CD4-positive, alpha-beta T cell treated with Interleukin-4 for 4 hours (primary cell): ENCODE data around the gene NUP93.

Experiments
- DNase-seq: peaks from one replicate; pipeline ENCODE4 v3.0.0-alpha.2; 2020

NUP93 gene

GRCh38 chr16:56824331-56824730 lies 94.4 kb downstream of the NUP93 start:
- DNase-seq, result no peak

GRCh38 chr16:56824804-56825203 lies 94.9 kb downstream of the NUP93 start:
- no peak for DNase-seq

GRCh38 chr16:56825826-56826225 lies 95.9 kb downstream of the NUP93 start:
- no peak for DNase-seq

GRCh38 chr16:56828647-56829046 lies 98.7 kb downstream of the NUP93 start:
- DNase-seq, result no peak

- DNase-seq, result no peak
Measured at GRCh38 chr16:56830669-56831068, 100.7 kb downstream of the NUP93 start.

- no peak for DNase-seq
Measured at GRCh38 chr16:56832768-56833167, 102.8 kb downstream of the NUP93 start.

GRCh38 chr16:56833243-56833970 lies 103.5 kb downstream of the NUP93 start:
- no peak for DNase-seq

- no peak for DNase-seq
Measured at GRCh38 chr16:56835320-56835719, 105.4 kb downstream of the NUP93 start.

GRCh38 chr16:56836410-56837230 lies 106.7 kb downstream of the NUP93 start:
- DNase-seq, result no peak

- DNase-seq, result no peak
Measured at GRCh38 chr16:56838622-56839337, 108.9 kb downstream of the NUP93 start.

GRCh38 chr16:56841233-56841632 lies 111.3 kb downstream of the NUP93 start:
- DNase-seq, result no peak

- DNase-seq, result no peak
Measured at GRCh38 chr16:56841659-56842058, 111.7 kb downstream of the NUP93 start.

GRCh38 chr16:56842133-56842532 lies 112.2 kb downstream of the NUP93 start:
- no peak for DNase-seq

- no peak for DNase-seq
Measured at GRCh38 chr16:56844056-56844455, 114.1 kb downstream of the NUP93 start.

- DNase-seq, result peak; percentile 15
Measured at GRCh38 chr16:56847173-56847910, 117.4 kb downstream of the NUP93 start.

GRCh38 chr16:56848029-56848936 lies 118.4 kb downstream of the NUP93 start:
- no peak for DNase-seq

- no peak for DNase-seq
Measured at GRCh38 chr16:56848955-56849689, 119.2 kb downstream of the NUP93 start.

- no peak for DNase-seq
Measured at GRCh38 chr16:56849690-56850680, 120.1 kb downstream of the NUP93 start.

GRCh38 chr16:56851671-56852400 lies 121.9 kb downstream of the NUP93 start:
- DNase-seq, result no peak
